CD14-positive monocyte (primary cell): ENCODE measurements around the gene ICOS. TPM values are rescaled to one million over a fixed set of nuclear protein-coding genes. Genes with fewer than 3 reads are reported as not detected.

ENCODE experiments used
- DNase-seq, 3 donors: peaks; one replicate each; pipeline ENCODE4 v3.0.0-alpha.2; 2011 to 2022
- H2AFZ ChIP-seq: 2 replicates; pipeline ENCODE4 v1.6.0; 2012; ENCODE audit warnings: mild to moderate bottlenecking, low read depth, low read length, inconsistent platforms; ENCODE audit not compliant: insufficient read depth, poor library complexity, severe bottlenecking
- H3K27ac ChIP-seq, 2 donors: 1 replicate in 1 of 2; 2 replicates in 1 of 2; pipeline ENCODE4 v1.5.1; 2012 to 2013; ENCODE audit warnings: low read length in 2 of 2, control low read depth in 1 of 2, inconsistent platforms in 1 of 2, low read depth in 1 of 2, mild to moderate bottlenecking in 1 of 2
- H3K27me3 ChIP-seq, 2 donors: one replicate each; pipeline versions ENCODE4 v1.6.0 to v1.6.1; 2011 to 2013; ENCODE audit warnings: low read length in 2 of 2; ENCODE audit not compliant: control insufficient read depth in 2 of 2, insufficient read depth in 2 of 2
- H3K36me3 ChIP-seq, 2 donors: replicated peaks in 1 of 2; 1 replicate in 1 of 2; 2 replicates in 1 of 2; pipeline versions ENCODE4 v1.5.1 to v1.6.1; 2012 to 2013; ENCODE audit warnings: low read length in 2 of 2, control low read depth in 1 of 2, inconsistent platforms in 1 of 2, mild to moderate bottlenecking in 1 of 2; ENCODE audit not compliant: insufficient read depth in 2 of 2, control insufficient read depth in 1 of 2
- H3K4me1 ChIP-seq, 2 donors: 1 replicate in 1 of 2; 2 replicates in 1 of 2; pipeline versions ENCODE4 v1.5.1 to v1.6.1; 2012 to 2013; ENCODE audit warnings: low read length in 2 of 2, control low read depth in 1 of 2, inconsistent platforms in 1 of 2, mild to moderate bottlenecking in 1 of 2, moderate library complexity in 1 of 2; ENCODE audit not compliant: insufficient read depth in 2 of 2, control insufficient read depth in 1 of 2
- H3K4me2 ChIP-seq: replicated peaks from 2 replicates; pipeline ENCODE3; 2012; ENCODE audit warnings: low read length, moderate library complexity, mild to moderate bottlenecking; ENCODE audit not compliant: poor library complexity, severe bottlenecking; ENCODE audit errors: extremely low read depth
- H3K4me3 ChIP-seq, 3 experiments: fragments of 200-600 bp in 1 of 3; sonication (generic) in 1 of 3; replicated peaks in 1 of 3; 1 replicate in 2 of 3; 2 replicates in 1 of 3; pipeline ENCODE4 v1.5.1; 2011 to 2013; ENCODE audit warnings: low read length in 3 of 3, mild to moderate bottlenecking in 3 of 3, control low read depth in 2 of 3, low read depth in 2 of 3, inconsistent platforms in 1 of 3, moderate library complexity in 1 of 3
- H3K79me2 ChIP-seq: 2 replicates; pipeline ENCODE4 v1.6.0; 2012; ENCODE audit warnings: mild to moderate bottlenecking, control low read depth, inconsistent platforms, low read length, moderate library complexity; ENCODE audit not compliant: insufficient read depth
- H3K9ac ChIP-seq: 2 replicates; pipeline ENCODE4 v1.6.0; 2017; ENCODE audit warnings: low read length, mild to moderate bottlenecking; ENCODE audit not compliant: insufficient read depth, poor library complexity, severe bottlenecking
- H3K9me3 ChIP-seq, 2 donors: replicated peaks in 1 of 2; 1 replicate in 1 of 2; 2 replicates in 1 of 2; pipeline versions ENCODE4 v1.5.1 to v1.6.1; 2012 to 2013; ENCODE audit warnings: low read length in 2 of 2, control low read depth in 1 of 2; ENCODE audit not compliant: control insufficient read depth in 1 of 2, insufficient read depth in 1 of 2
- H4K20me1 ChIP-seq: 2 replicates; pipeline ENCODE4 v1.6.0; 2012; ENCODE audit warnings: mild to moderate bottlenecking, low read length, control low read depth, moderate library complexity; ENCODE audit not compliant: insufficient read depth
- H3K27ac Mint-ChIP-seq, 7 donors: one replicate each; pipeline ENCODE4 v1.8.0; 2020; ENCODE audit warnings: mild to moderate bottlenecking in 7 of 7, mixed read lengths in 7 of 7, moderate library complexity in 6 of 7, inconsistent platforms in 2 of 7
- H3K27me3 Mint-ChIP-seq, 3 donors: one replicate each; pipeline ENCODE4 v1.8.0; 2021 to 2022; ENCODE audit warnings: low read depth in 3 of 3, mild to moderate bottlenecking in 3 of 3, mixed read lengths in 3 of 3, moderate library complexity in 3 of 3, inconsistent platforms in 1 of 3
- H3K36me3 Mint-ChIP-seq, 2 donors: one replicate each; pipeline ENCODE4 v1.8.0; 2020; ENCODE audit warnings: mixed read lengths in 2 of 2, inconsistent platforms in 1 of 2, mild to moderate bottlenecking in 1 of 2
- H3K4me1 Mint-ChIP-seq: one replicate; pipeline ENCODE4 v1.8.0; 2020; ENCODE audit warnings: mild to moderate bottlenecking, mixed read lengths
- H3K4me3 Mint-ChIP-seq, 2 donors: one replicate each; pipeline ENCODE4 v1.8.0; 2020; ENCODE audit warnings: mild to moderate bottlenecking in 2 of 2, mixed read lengths in 2 of 2, moderate library complexity in 1 of 2
- H3K9me3 Mint-ChIP-seq, 7 donors: one replicate each; pipeline ENCODE4 v1.8.0; 2020 to 2022; ENCODE audit warnings: mixed read lengths in 7 of 7, mild to moderate bottlenecking in 6 of 7, moderate library complexity in 6 of 7, inconsistent platforms in 2 of 7
- WGBS: methylation state at CpG from one replicate; pipeline ENCODE4 v1.1.5; 2013; ENCODE audit warnings: missing lambda C conversion rate; ENCODE audit not compliant: insufficient coverage; 5-methylcytosine and 5-hydroxymethylcytosine counted together
- intact Hi-C, 2 donors: fragments of 100-400 bp; cut with micrococcal nuclease; formaldehyde crosslinking; loops; one replicate each; pipeline versions ENCODE4 v1.15.0 to v1.15.1; 2023
- polyA plus RNA-seq, 3 donors: library from polyadenylated mRNA; depleted of rRNA in 1 of 3; unstranded in 2 of 3; stranded (reverse) in 1 of 3; fragments of 300-500 nt in 2 of 3; fragments of >200 nt in 1 of 3; fragmentation: Illumina TruSeq in 2 of 3; gene quantifications; 1 replicate in 2 of 3; 2 replicates in 1 of 3; pipeline ENCODE4 v1.2.3, GENCODE V29; 2012 to 2021
- TF ChIP-seq, protein P1 (sequence below): fragments of 200-600 bp; IDR thresholded peaks from one replicate; pipeline ENCODE4 v1.8.0; 2022; ENCODE audit warnings: antibody characterized with exemption, mild to moderate bottlenecking

Gene ICOS
- polyA plus RNA-seq, 3 donors = 0.03 to 0.13 TPM; not detected in 1

DNA sequence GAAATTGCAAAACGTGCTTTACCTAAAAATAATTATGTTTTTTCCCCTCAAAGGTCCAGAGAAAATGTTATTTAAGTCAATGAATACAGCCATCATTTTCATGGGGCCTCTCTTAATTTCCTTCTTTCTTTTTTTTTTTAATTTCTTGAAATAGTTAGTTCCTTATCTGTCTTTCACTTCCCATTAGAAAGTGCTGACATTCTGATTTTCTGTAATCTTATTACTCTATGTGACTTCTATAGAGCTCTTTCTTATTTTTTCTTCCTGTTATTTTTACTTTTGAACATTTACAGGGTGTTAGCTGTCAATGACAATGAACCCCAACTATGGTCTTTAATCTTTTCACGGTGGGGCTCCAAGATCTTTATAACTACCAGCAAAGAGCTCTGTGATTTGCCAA, 39.0 kb upstream of the ICOS start:
- peaks cover 58% of the 10 kb centered on the region for H3K4me1 Mint-ChIP-seq
- Histone ChIP-seq H3K4me2 (peak overlapping the region; percentile 58), H3K36me3 (no peaks in the 10 kb centered on the region), H2AFZ (no peak overlapping the region), H3K9ac (no peak overlapping the region), H4K20me1 (no peaks in the 10 kb centered on the region), H3K4me1 (peaks cover 63 to 70% of the 10 kb centered on the region in 2 donors), H3K27ac (peak overlapping the region; percentile 32 to 84), H3K9me3 (peaks cover 9 to 19% of the 10 kb centered on the region in 2 donors), H3K27me3 (no peaks in the 10 kb centered on the region), H3K79me2 (no peaks in the 10 kb centered on the region), H3K4me3 (peak overlapping the region in 1 of 3 experiments; percentile 54)
- peaks cover 0 to 1% (median 0%) of the 10 kb centered on the region in 3 donors for H3K27me3 Mint-ChIP-seq
- H3K4me3 Mint-ChIP-seq = peak overlapping the region in 1 of 2 donors; percentile 35
- intact Hi-C loops = loop anchor here in 1 of 2 donors (10.0 kb wide), 1 partner anchor 243 kb away; no protein-coding TSS in a partner anchor
- H3K27ac Mint-ChIP-seq = peak overlapping the region; percentile 89 to 97 (median 93)
- peak; percentile 55 to 85 (median 71) for DNase-seq
- peaks cover 10 to 18% (median 17%) of the 10 kb centered on the region in 7 donors for H3K9me3 Mint-ChIP-seq
- TF ChIP-seq, protein P1, sequence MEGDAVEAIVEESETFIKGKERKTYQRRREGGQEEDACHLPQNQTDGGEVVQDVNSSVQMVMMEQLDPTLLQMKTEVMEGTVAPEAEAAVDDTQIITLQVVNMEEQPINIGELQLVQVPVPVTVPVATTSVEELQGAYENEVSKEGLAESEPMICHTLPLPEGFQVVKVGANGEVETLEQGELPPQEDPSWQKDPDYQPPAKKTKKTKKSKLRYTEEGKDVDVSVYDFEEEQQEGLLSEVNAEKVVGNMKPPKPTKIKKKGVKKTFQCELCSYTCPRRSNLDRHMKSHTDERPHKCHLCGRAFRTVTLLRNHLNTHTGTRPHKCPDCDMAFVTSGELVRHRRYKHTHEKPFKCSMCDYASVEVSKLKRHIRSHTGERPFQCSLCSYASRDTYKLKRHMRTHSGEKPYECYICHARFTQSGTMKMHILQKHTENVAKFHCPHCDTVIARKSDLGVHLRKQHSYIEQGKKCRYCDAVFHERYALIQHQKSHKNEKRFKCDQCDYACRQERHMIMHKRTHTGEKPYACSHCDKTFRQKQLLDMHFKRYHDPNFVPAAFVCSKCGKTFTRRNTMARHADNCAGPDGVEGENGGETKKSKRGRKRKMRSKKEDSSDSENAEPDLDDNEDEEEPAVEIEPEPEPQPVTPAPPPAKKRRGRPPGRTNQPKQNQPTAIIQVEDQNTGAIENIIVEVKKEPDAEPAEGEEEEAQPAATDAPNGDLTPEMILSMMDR = no peak
- WGBS = no CpG with 5 or more reads among the region's 2 CpGs
- peaks cover 12 to 20% of the 10 kb centered on the region in 2 donors for H3K36me3 Mint-ChIP-seq

GRCh38 chr2:203898657-203899056, 37.9 kb upstream of the ICOS start:
- Mint-ChIP-seq H3K27ac (peak overlapping the region; percentile 89 to 97 (median 93)), H3K9me3 (peaks cover 10 to 25% (median 20%) of the 10 kb centered on the region in 7 donors)

More at GRCh38 chr2:203898657-203899056, 37.9 kb upstream of the ICOS start:
- intact Hi-C loops = loop anchor here in 1 of 2 donors (10.0 kb wide), 1 partner anchor 244 kb away; no protein-coding TSS in a partner anchor
- Mint-ChIP-seq H3K36me3 (peaks cover 12 to 20% of the 10 kb centered on the region in 2 donors), H3K4me3 (no peak overlapping the region), H3K27me3 (peaks cover 0 to 1% (median 0%) of the 10 kb centered on the region in 3 donors), H3K4me1 (peaks cover 54% of the 10 kb centered on the region)
- Histone ChIP-seq H3K4me1 (peaks cover 53 to 59% of the 10 kb centered on the region in 2 donors), H3K27ac (peak overlapping the region in 1 of 2 donors; percentile 84), H3K9me3 (peaks cover 15 to 27% of the 10 kb centered on the region in 2 donors), H3K79me2 (no peaks in the 10 kb centered on the region), H3K4me2 (no peak overlapping the region), H4K20me1 (no peaks in the 10 kb centered on the region), H3K9ac (no peak overlapping the region), H3K36me3 (peaks cover 0 to 7% of the 10 kb centered on the region in 2 donors), H3K4me3 (peak overlapping the region in 1 of 3 experiments; percentile 54), H2AFZ (peak overlapping the region; percentile 27), H3K27me3 (no peaks in the 10 kb centered on the region)
- no CpG with 5 or more reads among the region's 2 CpGs for WGBS
- TF ChIP-seq, protein P1 = no peak
- no peak for DNase-seq
